OCI-LY7 (cell line): ENCODE measurements around the gene PCDHGA1. TPM values are rescaled to one million over a fixed set of nuclear protein-coding genes. Genes with fewer than 3 reads are reported as not detected.
"Not testable (repeated sequence)": the region's sequence is repeated elsewhere in the genome, so short reads cannot be mapped to it uniquely, and the experiment has no call there.

Source experiments
- BruUV-seq: library from RNA; stranded (reverse); fragments of 400-500 nt; replicated peaks from 2 replicates; lab custom pipeline; 2021; lab: Mats Ljungman, UMichigan
- CTCF ChIA-PET: fragments of 300-600 bp; sonication (Branson Sonifier 250); formaldehyde crosslinking; loops from one replicate; lab custom pipeline; 2022; ENCODE audit warnings: antibody characterized with exemption; ENCODE audit not compliant: unreplicated experiment; lab: Charles Lee
- POLR2A ChIA-PET: fragments of 300-600 bp; sonication (Branson Sonifier 250); formaldehyde crosslinking; loops from one replicate; lab custom pipeline; 2022; ENCODE audit warnings: antibody characterized with exemption; lab: Charles Lee
- DNase-seq: peaks from one replicate; pipeline ENCODE4 v3.0.0-alpha.2; 2015; ENCODE audit warnings: low spot score
- H2AFZ ChIP-seq: fragments of 200-600 bp; sonication (generic), shearing (Covaris generic); 2 replicates; pipeline ENCODE4 v1.6.1; 2014; ENCODE audit warnings: mild to moderate bottlenecking, antibody characterized with exemption, low read length, moderate library complexity
- H3K27ac ChIP-seq: fragments of 200-600 bp; sonication (generic); 2 replicates; pipeline ENCODE4 v1.5.1; 2014; ENCODE audit warnings: mixed run types, low read depth, mild to moderate bottlenecking, moderate library complexity, low read length, inconsistent platforms; ENCODE audit not compliant: poor library complexity, severe bottlenecking
- H3K36me3 ChIP-seq: fragments of 200-600 bp; sonication (generic); 2 replicates; pipeline ENCODE4 v1.6.1; 2014; ENCODE audit warnings: mild to moderate bottlenecking, antibody characterized with exemption, low read length, moderate library complexity, mixed read lengths; ENCODE audit not compliant: insufficient read depth
- H3K4me1 ChIP-seq: fragments of 200-600 bp; sonication (generic); 2 replicates; pipeline ENCODE4 v1.5.1; 2014; ENCODE audit warnings: mild to moderate bottlenecking, low read length; ENCODE audit not compliant: insufficient read depth, poor library complexity, severe bottlenecking
- H3K4me2 ChIP-seq: fragments of 200-600 bp; sonication (generic); 2 replicates; pipeline ENCODE4 v1.6.1; 2014; ENCODE audit warnings: mild to moderate bottlenecking, low read length
- H3K4me3 ChIP-seq: fragments of 200-600 bp; sonication (generic); 2 replicates; pipeline ENCODE4 v1.5.1; 2014; ENCODE audit warnings: mild to moderate bottlenecking, low read depth, low read length; ENCODE audit not compliant: poor library complexity, severe bottlenecking
- H3K79me2 ChIP-seq: fragments of 200-600 bp; sonication (generic); 2 replicates; pipeline ENCODE4 v1.6.1; 2016; ENCODE audit warnings: low read depth, mild to moderate bottlenecking, low read length, moderate library complexity, mixed read lengths; ENCODE audit not compliant: insufficient read depth
- H3K9me2 ChIP-seq: fragments of 200-600 bp; sonication (generic); 2 replicates; pipeline ENCODE4 v1.6.1; 2016; ENCODE audit warnings: mild to moderate bottlenecking, low read length, mixed read lengths; ENCODE audit not compliant: insufficient read depth
- H3K9me3 ChIP-seq: fragments of 200-600 bp; sonication (generic); 2 replicates; pipeline ENCODE4 v1.6.1; 2014; ENCODE audit warnings: mild to moderate bottlenecking, mixed run types, low read length, mixed read lengths
- H4K20me1 ChIP-seq: fragments of 200-600 bp; sonication (generic); 2 replicates; pipeline ENCODE4 v1.6.1; 2014; ENCODE audit warnings: mild to moderate bottlenecking, antibody characterized with exemption, low read length, moderate library complexity, mixed read lengths; ENCODE audit not compliant: insufficient read depth
- EZH2phosphoT487 ChIP-seq: fragments of 200-600 bp; sonication (generic); IDR thresholded peaks from 2 replicates; pipeline ENCODE4 v1.6.1; 2018; ENCODE audit warnings: low read depth, borderline replicate concordance, mild to moderate bottlenecking, mixed run types, antibody characterized with exemption, low read length, moderate library complexity, mixed read lengths
- intact Hi-C: fragments of 100-400 bp; cut with micrococcal nuclease; formaldehyde crosslinking; loops from one replicate; pipeline ENCODE4 v1.10.0; 2022; ENCODE audit not compliant: unreplicated experiment
- total RNA-seq, 2 experiments: library from RNA; depleted of rRNA in 1 of 2; stranded (reverse); fragments of >200 nt in 1 of 2; shearing (Covaris generic) in 1 of 2; gene quantifications; 2 replicates each; pipeline ENCODE4 v1.2.3, GENCODE V29; 2014 to 2022
- TF ChIP-seq, protein P1 (sequence below): fragments of 200-600 bp; sonication (generic); conservative IDR thresholded peaks from 2 replicates; pipeline ENCODE4 v1.5.1; 2014; ENCODE audit warnings: mild to moderate bottlenecking, antibody characterized with exemption, low read length, moderate library complexity, mixed read lengths

PCDHGA1 gene
- total RNA-seq, 2 experiments from 2014 or later, result 1.3 to 1.9 TPM

DNA sequence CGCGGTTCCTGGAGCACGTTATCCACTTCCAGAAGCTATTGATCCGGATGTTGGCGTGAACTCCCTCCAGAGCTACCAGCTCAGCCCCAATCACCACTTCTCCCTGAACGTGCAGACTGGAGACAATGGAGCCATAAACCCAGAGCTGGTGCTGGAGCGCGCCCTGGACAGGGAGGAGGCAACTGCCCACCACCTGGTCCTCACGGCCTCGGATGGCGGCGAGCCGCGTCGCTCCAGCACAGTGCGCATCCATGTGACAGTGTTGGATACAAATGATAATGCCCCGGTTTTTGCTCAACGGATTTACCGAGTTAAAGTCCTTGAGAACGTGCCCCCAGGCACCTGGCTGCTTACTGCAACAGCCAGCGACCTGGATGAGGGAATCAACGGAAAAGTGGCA is 73.1 kb downstream of the PCDHGA1 start:
- Histone ChIP-seq H3K36me3 (no peaks in the 10 kb centered on the region), H3K4me1 (no peaks in the 10 kb centered on the region), H3K9me2 (no peaks in the 10 kb centered on the region), H3K4me3 (no peak overlapping the region), H3K4me2 (no peak overlapping the region), H4K20me1 (no peaks in the 10 kb centered on the region), H3K9me3 (no peaks in the 10 kb centered on the region), H3K27ac (no peak overlapping the region), H3K79me2 (no peaks in the 10 kb centered on the region), H2AFZ (no peak overlapping the region)
- intact Hi-C loops, result no loop called here
- TF ChIP-seq, protein P1, sequence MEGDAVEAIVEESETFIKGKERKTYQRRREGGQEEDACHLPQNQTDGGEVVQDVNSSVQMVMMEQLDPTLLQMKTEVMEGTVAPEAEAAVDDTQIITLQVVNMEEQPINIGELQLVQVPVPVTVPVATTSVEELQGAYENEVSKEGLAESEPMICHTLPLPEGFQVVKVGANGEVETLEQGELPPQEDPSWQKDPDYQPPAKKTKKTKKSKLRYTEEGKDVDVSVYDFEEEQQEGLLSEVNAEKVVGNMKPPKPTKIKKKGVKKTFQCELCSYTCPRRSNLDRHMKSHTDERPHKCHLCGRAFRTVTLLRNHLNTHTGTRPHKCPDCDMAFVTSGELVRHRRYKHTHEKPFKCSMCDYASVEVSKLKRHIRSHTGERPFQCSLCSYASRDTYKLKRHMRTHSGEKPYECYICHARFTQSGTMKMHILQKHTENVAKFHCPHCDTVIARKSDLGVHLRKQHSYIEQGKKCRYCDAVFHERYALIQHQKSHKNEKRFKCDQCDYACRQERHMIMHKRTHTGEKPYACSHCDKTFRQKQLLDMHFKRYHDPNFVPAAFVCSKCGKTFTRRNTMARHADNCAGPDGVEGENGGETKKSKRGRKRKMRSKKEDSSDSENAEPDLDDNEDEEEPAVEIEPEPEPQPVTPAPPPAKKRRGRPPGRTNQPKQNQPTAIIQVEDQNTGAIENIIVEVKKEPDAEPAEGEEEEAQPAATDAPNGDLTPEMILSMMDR, result no peak
- TF ChIP-seq EZH2phosphoT487, result no peak
- DNase-seq, result no peak
- BruUV-seq, result no TSS peak
- ChIA-PET CTCF (no interaction called here), POLR2A (interaction anchor here (0.6 kb wide), 1 partner anchor 73 kb away, joined by 6 read pairs; no protein-coding TSS in a partner anchor)

DNA sequence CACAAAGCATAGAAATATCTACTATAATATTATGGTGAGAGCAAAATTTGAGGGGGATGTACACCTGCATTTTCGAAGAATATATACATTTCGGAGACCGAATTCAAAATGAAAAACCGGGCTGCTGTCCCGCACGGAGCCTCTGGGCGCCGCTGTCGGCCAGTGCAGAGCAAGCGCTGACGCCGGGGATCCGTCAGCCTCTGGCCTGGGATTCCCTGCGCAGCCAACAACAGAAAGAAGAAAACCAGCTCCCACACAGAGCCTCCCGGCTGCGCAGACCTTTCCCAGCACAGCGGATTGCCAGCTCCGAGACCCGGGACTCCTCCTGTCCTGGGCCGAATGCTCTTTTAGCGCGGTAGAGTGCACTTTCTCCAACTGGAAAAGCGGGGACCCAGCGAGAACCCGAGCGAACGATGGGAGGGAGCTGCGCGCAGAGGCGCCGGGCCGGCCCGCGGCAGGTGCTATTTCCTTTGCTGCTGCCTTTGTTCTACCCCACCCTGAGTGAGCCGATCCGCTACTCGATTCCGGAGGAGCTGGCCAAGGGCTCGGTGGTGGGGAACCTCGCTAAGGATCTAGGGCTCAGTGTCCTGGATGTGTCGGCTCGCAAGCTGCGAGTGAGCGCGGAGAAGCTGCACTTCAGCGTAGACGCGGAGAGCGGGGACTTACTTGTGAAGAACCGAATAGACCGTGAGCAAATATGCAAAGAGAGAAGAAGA is 77.6 kb downstream of the PCDHGA1 start, which contains the start of gene PCDHGB6:
TSS of gene PCDHGB6 (plus strand) at position 232 of the 716 bp plus-strand sequence. CDS start at position 414, 182 bp downstream.
- H3K9me3 ChIP-seq, H3K79me2 ChIP-seq, H4K20me1 ChIP-seq, H3K4me3 ChIP-seq, H3K4me1 ChIP-seq, H3K27ac ChIP-seq, CTCF ChIA-PET, POLR2A ChIA-PET, H3K9me2 ChIP-seq, H3K4me2 ChIP-seq, BruUV-seq, DNase-seq, H3K36me3 ChIP-seq, intact Hi-C loops, H2AFZ ChIP-seq: not testable (repeated sequence)

DNA sequence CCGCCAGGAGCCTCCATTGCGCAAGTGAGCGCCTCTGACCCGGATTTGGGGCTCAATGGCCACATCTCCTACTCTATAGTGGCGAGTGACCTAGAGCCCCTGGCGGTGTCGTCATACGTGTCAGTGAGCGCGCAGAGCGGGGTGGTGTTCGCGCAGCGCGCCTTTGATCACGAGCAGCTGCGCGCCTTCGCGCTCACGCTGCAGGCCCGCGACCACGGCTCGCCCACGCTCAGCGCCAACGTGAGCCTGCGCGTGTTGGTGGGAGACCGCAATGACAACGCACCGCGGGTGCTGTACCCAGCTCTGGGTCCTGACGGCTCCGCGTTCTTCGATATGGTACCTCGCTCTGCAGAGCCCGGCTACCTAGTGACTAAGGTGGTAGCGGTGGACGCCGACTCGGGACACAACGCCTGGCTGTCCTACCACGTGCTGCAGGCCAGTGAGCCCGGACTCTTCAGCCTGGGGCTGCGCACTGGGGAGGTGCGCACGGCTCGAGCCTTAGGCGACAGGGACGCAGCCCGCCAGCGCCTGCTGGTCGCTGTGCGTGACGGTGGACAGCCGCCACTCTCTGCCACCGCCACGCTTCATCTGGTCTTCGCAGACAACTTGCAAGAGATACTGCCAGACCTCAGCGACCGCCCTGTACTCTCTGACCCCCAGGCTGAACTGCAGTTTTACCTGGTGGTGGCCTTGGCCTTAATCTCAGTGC is 79.4 kb downstream of the PCDHGA1 start:
- Histone ChIP-seq H3K4me1 (no peaks in the 10 kb centered on the region), H3K4me3 (no peak overlapping the region), H3K9me3 (no peaks in the 10 kb centered on the region), H3K79me2 (no peaks in the 10 kb centered on the region), H3K36me3 (no peaks in the 10 kb centered on the region), H3K9me2 (no peaks in the 10 kb centered on the region), H3K4me2 (no peak overlapping the region), H2AFZ (no peak overlapping the region), H4K20me1 (no peaks in the 10 kb centered on the region), H3K27ac (no peak overlapping the region)
- BruUV-seq, result no TSS peak
- ChIA-PET POLR2A (interaction anchor here (0.6 to 0.7 kb wide), 2 partner anchors 18 to 1847 kb away, joined by 3 to 4 read pairs; no protein-coding TSS in a partner anchor), CTCF (interaction anchor here (0.7 kb wide), 1 partner anchor 11 kb away, joined by 3 read pairs; the partner anchor contains the start of gene PCDHGA11)
- TF ChIP-seq, protein P1, result no peak
- intact Hi-C loops, result loop anchor here (5.0 kb wide), 1 partner anchor 52 kb away; the partner anchor contains the start of genes PCDHGA4 and PCDHGB2
- DNase-seq, result no peak
